ENCODE data around the gene RANGAP1. TPM values are rescaled to one million over a fixed set of nuclear protein-coding genes. Genes with fewer than 3 reads are reported as not detected.
A peak's percentile ranks its signal among the peaks of the same experiment; 100 is the strongest.

The RANGAP1 gene
- total and polyA plus RNA-seq, 2 of the 8 experiments (the other 6 are each of a cell fraction or from before 2014, with no cell fraction given), result 121 to 171 TPM

DNA sequence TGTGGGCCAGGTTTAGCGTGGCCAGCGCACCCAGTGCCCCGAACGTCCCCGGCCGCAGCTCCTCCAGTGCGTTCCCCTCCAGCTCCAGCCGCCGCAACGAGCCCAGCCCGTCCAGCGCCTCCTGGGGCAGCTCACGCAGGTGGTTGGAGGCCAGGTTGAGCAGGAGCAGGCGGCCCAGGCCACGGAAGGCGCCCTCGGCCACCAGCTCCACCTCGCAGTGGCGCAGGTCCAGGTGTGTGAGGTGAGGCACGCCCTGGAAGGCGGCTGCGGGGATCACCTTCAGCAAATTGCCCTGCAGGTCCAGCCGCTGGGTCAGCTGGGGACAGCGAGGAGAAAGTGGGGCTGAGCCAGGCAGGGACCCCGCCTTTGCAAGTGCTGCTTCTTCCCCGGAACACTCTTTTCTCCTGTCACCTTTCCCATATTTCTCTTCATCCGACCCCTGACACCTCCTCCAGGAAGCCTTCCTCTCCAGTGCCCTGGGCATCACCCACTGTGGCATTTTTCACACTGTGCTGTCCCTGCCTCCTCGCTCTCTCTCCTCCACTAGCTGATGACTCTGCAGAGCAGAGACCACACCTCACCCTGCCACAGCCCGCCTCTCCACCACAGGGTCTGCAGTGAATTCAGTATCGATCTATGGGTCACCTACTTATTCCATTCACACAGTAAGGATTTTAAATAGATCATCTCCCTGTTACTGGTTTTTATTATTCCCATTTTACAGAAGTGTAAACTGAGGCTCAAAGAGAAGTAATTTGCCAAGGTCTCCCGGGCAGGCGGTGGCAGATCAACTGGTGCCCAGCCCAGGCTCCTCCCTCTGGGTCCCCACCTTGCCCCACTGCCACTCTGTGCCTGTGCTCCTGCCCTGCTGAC is 47.2 kb downstream of the RANGAP1 start:
- Histone ChIP-seq H4K8ac (ENCODE audit: extremely low read depth, insufficient read depth, low read length) (peak overlapping the region; percentile 98), H4K20me1 (replicated peaks in 1 of 2; ENCODE audit: control insufficient read depth in 1 of 2, insufficient read depth in 2 of 2, low read length in 2 of 2) (no peaks in the 10 kb centered on the region), H3K79me2 (ENCODE audit: control insufficient read depth in 1 of 2, insufficient read depth in 2 of 2, low read length in 2 of 2) (no peaks in the 10 kb centered on the region), H3K4ac (replicated peaks; ENCODE audit: insufficient read length, low read depth, low read length) (peak overlapping the region; percentile 90), H4K5ac (ENCODE audit: insufficient read length, low read depth, low read length) (peak overlapping the region; percentile 68), H3K36me3 (ENCODE audit: control insufficient read depth in 2 of 4, insufficient read depth in 4 of 4, low read length in 3 of 4) (no peaks in the 10 kb centered on the region), H3K4me2 (ENCODE audit: insufficient read depth in 1 of 2, low read depth in 2 of 2, low read length in 2 of 2) (peak overlapping the region; percentile 39 to 69; a peak in 3 of 4 replicates), H3K4me1 (replicated peaks in 1 of 4; ENCODE audit: control insufficient read depth in 3 of 4, insufficient read depth in 4 of 4, low read length in 3 of 4) (peaks cover 4 to 17% (median 11%) of the 10 kb centered on the region in 4 experiments; a peak in 6 of 7 replicates), H3K79me1 (ENCODE audit: low read depth, low read length) (no peaks in the 10 kb centered on the region), H3K56ac (replicated peaks; ENCODE audit: insufficient read length, low read depth, low read length) (peak overlapping the region; percentile 44), H2AK5ac (ENCODE audit: low read depth, low read length) (no peak overlapping the region), H3K27me3 (replicated peaks in 1 of 4; ENCODE audit: control insufficient read depth in 3 of 4, extremely low read depth in 1 of 4, insufficient read depth in 3 of 4, low read length in 3 of 4) (peaks cover 0 to 4% (median 0%) of the 10 kb centered on the region in 4 experiments; a peak in 3 of 7 replicates), H2BK12ac (ENCODE audit: low read depth, low read length) (peak overlapping the region; percentile 77; the same call in 1 of the 2 replicates), H3K4me3 (ENCODE audit: extremely low read depth in 1 of 4, insufficient read depth in 2 of 4, low read depth in 3 of 4, low read length in 4 of 4) (peak overlapping the region in 3 of 4 experiments; percentile 2 to 53 (median 14); a peak in 2 of 8 replicates), H3K14ac (ENCODE audit: insufficient read length) (no peak overlapping the region), H2BK15ac (ENCODE audit: low read length) (peak overlapping the region; percentile 61; the same call in 1 of the 2 replicates), H2AFZ (ENCODE audit: low read length) (peak overlapping the region; percentile 71; the same call in 1 of the 2 replicates), H3K9ac (replicated peaks in 1 of 4; ENCODE audit: extremely low read depth in 1 of 4, low read depth in 3 of 4, low read length in 3 of 4) (peak overlapping the region in 2 of 4 experiments; percentile 29 to 48; a peak in 2 of 7 replicates), H2BK120ac (replicated peaks; ENCODE audit: low read depth, low read length) (peak overlapping the region; percentile 53), H2BK5ac (ENCODE audit: low read depth, low read length) (peak overlapping the region; percentile 78; the same call in 1 of the 2 replicates), H4K91ac (replicated peaks; ENCODE audit: insufficient read length, low read length) (peak overlapping the region; percentile 93), H3K9me3 (ENCODE audit: insufficient read depth in 2 of 2, low read depth in 1 of 2, low read length in 1 of 2) (no peaks in the 10 kb centered on the region), H3K23me2 (ENCODE audit: low read depth, low read length) (peaks cover 2% of the 10 kb centered on the region; the same call in 1 of the 2 replicates), H3K27ac (ENCODE audit: low read depth, low read length) (peak overlapping the region; percentile 37; the same call in 1 of the 2 replicates), H3K23ac (ENCODE audit: insufficient read length) (no peak overlapping the region), H2BK20ac (ENCODE audit: low read length) (no peak overlapping the region), H3K18ac (ENCODE audit: extremely low read depth, low read length) (peak overlapping the region; percentile 83)
- ChIA-PET POLR2A (ENCODE audit: partially characterized antibody) (interaction anchor here (0.6 to 3.8 kb wide), 13 partner anchors 9 to 217 kb away, joined by 3 to 25 read pairs (median 4); partner anchors contain the start of gene ZC3H7B), CTCF (ENCODE audit: partially characterized antibody) (interaction anchor here (0.7 to 2.6 kb wide), 15 partner anchors 8 to 316 kb away, joined by 3 to 23 read pairs (median 8); no protein-coding TSS in a partner anchor)
- WGBS, 2 experiments (ENCODE audit: extremely low coverage in 1 of 2, insufficient coverage in 1 of 2, insufficient read length in 1 of 2, insufficient replicate concordance in 2 of 2, low coverage in 1 of 2, low lambda C conversion rate in 2 of 2, missing lambda C conversion rate in 1 of 2), result 83% methylated on average over 26 of the region's 32 CpGs; no CpG with 5 or more reads in 1 of the 2 experiments
- DNase-seq (ENCODE audit: low read depth in 1 of 2, low spot score in 2 of 2) (no peak), FAIRE-seq (no peak)
- TF ChIP-seq, protein P1, sequence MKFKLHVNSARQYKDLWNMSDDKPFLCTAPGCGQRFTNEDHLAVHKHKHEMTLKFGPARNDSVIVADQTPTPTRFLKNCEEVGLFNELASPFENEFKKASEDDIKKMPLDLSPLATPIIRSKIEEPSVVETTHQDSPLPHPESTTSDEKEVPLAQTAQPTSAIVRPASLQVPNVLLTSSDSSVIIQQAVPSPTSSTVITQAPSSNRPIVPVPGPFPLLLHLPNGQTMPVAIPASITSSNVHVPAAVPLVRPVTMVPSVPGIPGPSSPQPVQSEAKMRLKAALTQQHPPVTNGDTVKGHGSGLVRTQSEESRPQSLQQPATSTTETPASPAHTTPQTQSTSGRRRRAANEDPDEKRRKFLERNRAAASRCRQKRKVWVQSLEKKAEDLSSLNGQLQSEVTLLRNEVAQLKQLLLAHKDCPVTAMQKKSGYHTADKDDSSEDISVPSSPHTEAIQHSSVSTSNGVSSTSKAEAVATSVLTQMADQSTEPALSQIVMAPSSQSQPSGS (IDR thresholded peaks at IDR 0.05; ENCODE audit: low read length), result no peak
- TF ChIP-seq BRCA1 (IDR thresholded peaks at IDR 0.05; ENCODE audit: low read depth, low read length), result no peak
- no peak for TF ChIP-seq SIN3A (conservative IDR thresholded peaks at IDR 0.05 in 1 of 2, IDR thresholded peaks at IDR 0.05 in 1 of 2; ENCODE audit: low read depth in 1 of 2, low read length in 2 of 2)
- no peak for TF ChIP-seq JUND (IDR thresholded peaks at IDR 0.05; ENCODE audit: low read length)
- TF ChIP-seq HDAC6 (IDR thresholded peaks at IDR 0.05; ENCODE audit: low read depth, low read length), result no peak
- no peak for TF ChIP-seq MAFK (IDR thresholded peaks at IDR 0.05; ENCODE audit: low read depth, low read length)
- TF ChIP-seq NRF1 (IDR thresholded peaks at IDR 0.05; ENCODE audit: low read depth, low read length), result no peak
- no peak for TF ChIP-seq ASH2L (IDR thresholded peaks at IDR 0.05; ENCODE audit: low read length)
- TF ChIP-seq POLR2A (IDR thresholded peaks at IDR 0.05; ENCODE audit: control extremely low read depth in 1 of 2, low read depth in 2 of 2, low read length in 2 of 2), result no peak
- TF ChIP-seq SP2 (IDR thresholded peaks at IDR 0.05; ENCODE audit: low read length), result no peak
